Central memory CD4-positive, alpha-beta T cell (primary cell): ENCODE measurements around the gene BTBD18.
"Not testable (repeated sequence)": the region's sequence is repeated elsewhere in the genome, so short reads cannot be mapped to it uniquely, and the experiment has no call there.

Source experiments
- DNase-seq: peaks from one replicate; pipeline ENCODE4 v3.0.0; 2022

Gene BTBD18

GRCh38 chr11:57727185-57727584 lies 24.4 kb downstream of the BTBD18 start:
- no peak for DNase-seq

- not testable (repeated sequence) for DNase-seq
These were observed 34.9 kb downstream of the BTBD18 start for GRCh38 chr11:57716726-57717125.

GRCh38 chr11:57713835-57714234 lies 37.8 kb downstream of the BTBD18 start:
- no peak for DNase-seq

- peak; percentile 94 for DNase-seq
These were observed 39.1 kb downstream of the BTBD18 start, which contains the start of gene TMX2 for GRCh38 chr11:57712256-57713150. TMX2 (plus strand) TSS chr11:57712593; CDS start chr11:57712619, 26 bp downstream.

- peak; percentile 81 for DNase-seq
These were observed 40.0 kb downstream of the BTBD18 start, which contains the start of gene MED19 for GRCh38 chr11:57711414-57712255. MED19 (minus strand) TSS chr11:57712215; CDS start chr11:57712179, 36 bp downstream.

GRCh38 chr11:57709802-57710367 lies 41.7 kb downstream of the BTBD18 start:
- DNase-seq: no peak

GRCh38 chr11:57705432-57705831 lies 46.2 kb downstream of the BTBD18 start:
- not testable (repeated sequence) for DNase-seq

GRCh38 chr11:57704932-57705331 lies 46.7 kb downstream of the BTBD18 start:
- no peak for DNase-seq

- DNase-seq: no peak
These were observed 48.3 kb downstream of the BTBD18 start for GRCh38 chr11:57703341-57703740.

- DNase-seq: no peak
These were observed 51.2 kb downstream of the BTBD18 start for GRCh38 chr11:57700425-57700824.

GRCh38 chr11:57699813-57700212 lies 51.8 kb downstream of the BTBD18 start:
- no peak for DNase-seq

- DNase-seq: no peak
These were observed 52.7 kb downstream of the BTBD18 start for GRCh38 chr11:57698843-57699365.
